HUES6 (cell line): ENCODE data around the gene RIPOR2.
A peak's percentile ranks its signal among the peaks of the same experiment; 100 is the strongest.
"Not testable (repeated sequence)": the region's sequence is repeated elsewhere in the genome, so short reads cannot be mapped to it uniquely, and the experiment has no call there.

Experiments
- H3K27ac ChIP-seq: 2 replicates; pipeline ENCODE4 v1.7.0; 2013; ENCODE audit warnings: low read depth, mild to moderate bottlenecking, low read length, inconsistent platforms
- H3K27me3 ChIP-seq: 2 replicates; pipeline ENCODE4 v1.6.1; 2013; ENCODE audit warnings: low read length; ENCODE audit not compliant: control insufficient read depth, insufficient read depth
- H3K36me3 ChIP-seq: 2 replicates; pipeline ENCODE4 v1.6.1; 2013; ENCODE audit warnings: low read length; ENCODE audit not compliant: control insufficient read depth, insufficient read depth
- H3K4me1 ChIP-seq: 2 replicates; pipeline ENCODE4 v1.6.1; 2013; ENCODE audit warnings: low read length; ENCODE audit not compliant: control insufficient read depth, insufficient read depth
- H3K4me3 ChIP-seq: 2 replicates; pipeline ENCODE4 v1.5.1; 2013; ENCODE audit warnings: low read depth, low read length
- H3K9ac ChIP-seq: one replicate; pipeline ENCODE4 v1.6.1; 2013; ENCODE audit warnings: mild to moderate bottlenecking, low read length
- H3K9me3 ChIP-seq: 2 replicates; pipeline ENCODE4 v1.6.1; 2013; ENCODE audit warnings: low read depth, low read length; ENCODE audit not compliant: control insufficient read depth, insufficient read depth

RIPOR2 gene

DNA sequence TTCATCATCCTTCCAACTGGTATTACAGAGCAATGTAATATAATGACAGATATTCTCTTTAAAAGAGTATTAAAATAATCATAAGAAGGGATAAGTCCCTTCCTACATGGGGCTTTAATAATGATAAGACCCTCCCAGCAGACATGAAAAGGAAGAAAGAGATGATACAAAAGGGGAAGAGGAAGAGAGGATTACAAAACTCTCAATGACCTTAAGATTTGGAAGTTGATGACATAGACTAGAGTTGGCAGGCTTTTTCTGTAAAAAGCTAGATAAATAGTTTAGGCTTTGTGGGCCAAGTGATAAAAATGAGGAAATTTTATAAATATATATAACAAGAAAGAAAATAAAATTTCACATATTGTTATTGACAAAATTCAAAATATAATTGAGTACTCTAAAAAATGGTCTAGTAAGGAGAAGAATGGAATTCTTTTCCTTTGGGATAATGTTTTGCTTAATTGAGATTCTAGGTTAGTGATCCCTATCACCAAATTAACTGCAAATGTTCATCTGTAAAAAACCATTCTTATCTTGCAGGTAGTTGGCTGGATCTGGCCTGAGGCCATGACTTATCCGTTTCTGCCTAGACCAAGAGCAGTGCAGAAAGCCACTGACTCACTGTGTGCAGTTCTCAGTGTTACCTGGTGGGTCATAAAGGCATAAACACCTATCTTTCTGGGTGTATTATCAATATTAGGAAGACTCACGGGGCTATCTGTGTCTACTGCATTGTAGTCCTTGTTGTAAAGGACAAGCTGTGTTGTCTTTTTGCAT, 11.0 kb downstream of the RIPOR2 start:
- Histone ChIP-seq H3K36me3 (no peaks in the 10 kb centered on the region), H3K9ac (no peak overlapping the region), H3K27me3 (no peaks in the 10 kb centered on the region), H3K27ac (no peak overlapping the region), H3K4me3 (no peak overlapping the region), H3K9me3 (no peaks in the 10 kb centered on the region), H3K4me1 (peaks cover 27% of the 10 kb centered on the region)

DNA sequence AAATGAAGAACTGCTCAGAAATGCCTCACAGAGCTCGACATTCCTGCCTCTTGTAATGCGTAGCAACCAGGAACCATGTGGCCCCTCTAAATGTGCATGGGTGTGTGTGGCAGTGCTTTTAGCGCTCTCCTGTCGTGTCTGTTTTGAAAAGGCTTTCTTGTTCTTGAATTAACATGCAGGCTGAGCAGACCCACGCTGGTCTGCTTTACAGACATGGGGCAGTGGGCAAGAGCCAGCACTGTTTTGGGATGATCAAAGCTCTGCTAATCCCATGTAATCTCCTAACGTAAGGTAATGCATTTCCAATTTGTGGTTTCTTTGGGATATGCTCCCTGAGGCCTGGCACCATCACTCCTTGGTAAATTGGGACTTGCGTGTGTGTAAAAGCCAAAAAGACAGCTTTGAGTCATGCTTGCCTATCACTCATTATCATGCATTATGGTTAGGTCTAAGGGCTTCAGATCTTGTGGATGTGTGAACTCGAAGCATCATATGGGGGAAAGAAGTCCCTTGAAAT, 11.8 kb downstream of the RIPOR2 start:
- Histone ChIP-seq H3K27me3 (no peaks in the 10 kb centered on the region), H3K9ac (no peak overlapping the region), H3K36me3 (no peaks in the 10 kb centered on the region), H3K4me1 (peaks cover 35% of the 10 kb centered on the region), H3K9me3 (no peaks in the 10 kb centered on the region), H3K27ac (no peak overlapping the region), H3K4me3 (no peak overlapping the region)

DNA sequence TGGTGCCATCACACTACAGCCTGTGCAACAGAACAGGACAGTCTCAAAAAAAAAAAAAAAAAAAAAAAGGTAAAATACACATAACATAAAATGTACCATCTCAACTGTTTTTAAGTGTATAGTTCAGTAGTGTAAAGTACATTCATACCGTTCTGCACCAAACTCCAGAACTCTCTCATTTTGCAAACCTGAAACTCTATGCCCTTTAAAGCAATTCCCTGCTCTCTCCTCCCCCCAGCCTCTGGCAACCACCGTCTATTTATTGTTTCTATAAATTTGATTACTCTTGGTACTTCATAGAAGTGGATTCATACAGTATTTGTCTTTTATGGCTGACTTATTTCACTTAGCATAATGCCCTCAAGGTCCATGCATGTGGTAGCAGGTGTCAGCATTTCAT, 12.9 kb downstream of the RIPOR2 start:
- Histone ChIP-seq H3K9ac (no peak overlapping the region), H3K4me1 (peaks cover 44% of the 10 kb centered on the region), H3K9me3 (no peaks in the 10 kb centered on the region), H3K36me3 (no peaks in the 10 kb centered on the region), H3K27me3 (no peaks in the 10 kb centered on the region), H3K27ac (no peak overlapping the region), H3K4me3 (no peak overlapping the region)

DNA sequence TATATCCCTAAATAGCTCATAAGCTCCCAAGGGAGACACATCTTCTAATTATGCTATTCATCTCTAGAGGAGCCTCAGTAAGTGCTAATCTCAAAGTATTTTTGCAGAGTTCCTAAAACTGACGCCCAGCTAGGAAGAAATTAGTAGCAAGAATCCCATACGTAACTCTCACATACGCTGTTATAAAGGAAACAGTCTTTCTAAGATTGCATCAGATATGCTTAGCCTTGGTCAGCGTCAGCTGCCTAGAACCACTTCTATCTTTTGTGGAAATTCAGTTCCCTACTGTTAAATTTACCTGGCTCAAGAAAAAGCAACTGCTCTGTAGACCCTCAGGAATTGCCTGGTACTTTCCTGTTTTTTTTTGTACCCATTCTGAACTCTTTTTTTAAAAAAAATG, 13.6 kb downstream of the RIPOR2 start:
- no peaks in the 10 kb centered on the region for H3K27me3 ChIP-seq
- H3K9me3 ChIP-seq: no peaks in the 10 kb centered on the region
- H3K4me3 ChIP-seq: no peak overlapping the region
- H3K27ac ChIP-seq: no peak overlapping the region
- peaks cover 44% of the 10 kb centered on the region for H3K4me1 ChIP-seq
- H3K36me3 ChIP-seq: no peaks in the 10 kb centered on the region
- H3K9ac ChIP-seq: no peak overlapping the region

DNA sequence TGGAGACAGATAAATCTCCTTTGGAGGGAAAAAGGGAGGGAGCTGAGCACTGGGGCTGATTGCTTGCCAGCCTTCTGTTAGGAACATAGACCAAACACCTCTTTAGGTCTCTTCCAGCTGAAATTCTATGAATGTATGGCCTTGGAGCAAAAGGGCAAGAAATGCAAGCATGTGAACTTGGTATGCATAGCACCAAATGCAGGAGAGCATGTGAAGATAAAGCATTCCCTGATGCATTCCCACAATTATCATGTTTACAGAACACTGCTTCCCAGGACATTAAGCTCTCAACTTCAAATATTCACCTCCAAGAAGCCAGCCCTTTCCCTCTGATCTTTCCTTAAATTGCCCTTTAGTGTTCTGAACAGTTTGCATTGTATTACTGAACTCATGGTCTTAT, 15.6 kb downstream of the RIPOR2 start:
- H3K9ac ChIP-seq: no peak overlapping the region
- no peaks in the 10 kb centered on the region; the same call in 1 of the 2 replicates for H3K27me3 ChIP-seq
- H3K27ac ChIP-seq: no peak overlapping the region
- H3K4me1 ChIP-seq: peaks cover 35% of the 10 kb centered on the region
- no peaks in the 10 kb centered on the region for H3K36me3 ChIP-seq
- no peak overlapping the region for H3K4me3 ChIP-seq
- no peaks in the 10 kb centered on the region for H3K9me3 ChIP-seq

DNA sequence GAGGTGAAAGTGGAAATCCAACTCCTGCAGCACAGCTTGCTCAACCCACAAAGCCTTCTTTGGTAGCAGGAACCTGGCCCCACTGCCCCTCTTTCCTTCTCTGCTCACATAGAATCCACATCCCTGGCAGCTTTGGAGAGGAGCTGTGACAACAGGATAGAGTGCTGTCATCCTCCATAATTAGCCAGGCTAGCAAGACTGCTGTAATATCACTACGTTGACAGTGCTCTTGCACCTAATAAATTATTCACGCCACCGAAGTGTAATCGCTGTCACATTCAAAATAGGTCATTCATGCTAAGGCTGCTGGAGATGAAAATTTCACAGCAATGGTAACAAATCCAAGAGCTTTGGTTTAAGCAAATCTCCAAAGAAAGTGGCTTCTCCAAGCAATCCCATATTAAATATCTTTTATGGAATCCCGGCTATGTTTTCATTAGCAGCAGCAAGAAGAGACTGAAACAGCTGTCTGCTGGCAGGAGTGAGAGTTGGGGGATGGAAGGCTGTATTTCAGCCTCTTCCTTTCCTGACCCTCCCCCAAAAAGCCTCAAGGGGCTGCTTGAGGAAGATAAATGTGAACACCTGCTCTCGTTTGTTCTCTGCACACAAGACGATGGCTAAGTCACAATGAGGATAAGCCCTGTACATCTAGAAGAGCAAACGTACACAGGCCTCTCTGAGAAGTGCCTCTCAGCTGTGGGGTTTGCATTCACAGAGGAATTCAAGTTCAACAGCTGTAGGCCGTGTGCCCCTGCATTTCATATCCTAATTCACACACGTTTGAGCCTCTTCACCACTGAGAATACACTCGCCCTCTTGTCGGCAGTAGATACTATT, 16.5 kb downstream of the RIPOR2 start:
- peaks cover 30% of the 10 kb centered on the region for H3K4me1 ChIP-seq
- H3K9ac ChIP-seq: no peak overlapping the region
- H3K4me3 ChIP-seq: no peak overlapping the region
- no peaks in the 10 kb centered on the region for H3K36me3 ChIP-seq
- no peaks in the 10 kb centered on the region for H3K9me3 ChIP-seq
- no peak overlapping the region for H3K27ac ChIP-seq
- no peaks in the 10 kb centered on the region; the same call in 1 of the 2 replicates for H3K27me3 ChIP-seq

- H3K27ac ChIP-seq: no peak overlapping the region
- no peaks in the 10 kb centered on the region for H3K36me3 ChIP-seq
- no peaks in the 10 kb centered on the region for H3K9me3 ChIP-seq
- no peak overlapping the region for H3K9ac ChIP-seq
- H3K4me1 ChIP-seq: peaks cover 24% of the 10 kb centered on the region
- H3K4me3 ChIP-seq: no peak overlapping the region
- peaks cover under 1% of the 10 kb centered on the region; the same call in 1 of the 2 replicates for H3K27me3 ChIP-seq
These were observed 17.1 kb downstream of the RIPOR2 start for GRCh38 chr6:24918641-24919055.

DNA sequence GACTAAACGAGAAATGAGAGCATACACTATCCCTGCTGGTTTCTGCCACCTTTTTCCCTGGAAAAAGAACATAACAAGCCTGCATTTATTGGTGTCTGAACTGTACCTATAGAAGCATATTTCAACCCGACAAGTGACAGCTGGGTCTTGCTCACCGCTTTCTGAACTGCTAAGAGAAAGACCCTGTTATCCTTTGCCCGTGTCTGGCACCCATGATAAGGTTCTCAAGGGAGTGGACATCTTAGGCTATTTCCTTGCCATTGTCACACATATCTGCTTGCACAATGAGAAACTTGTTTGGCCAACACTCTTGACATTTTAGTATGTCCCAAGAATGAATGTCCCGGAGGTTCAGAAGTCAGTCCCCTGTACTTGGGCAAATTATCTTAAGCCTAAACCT, 19.3 kb downstream of the RIPOR2 start:
- H3K9ac ChIP-seq: no peak overlapping the region
- H3K36me3 ChIP-seq: no peaks in the 10 kb centered on the region
- H3K27me3 ChIP-seq: peaks cover 22% of the 10 kb centered on the region
- no peak overlapping the region for H3K27ac ChIP-seq
- no peaks in the 10 kb centered on the region for H3K9me3 ChIP-seq
- no peak overlapping the region for H3K4me3 ChIP-seq
- H3K4me1 ChIP-seq: peaks cover 27% of the 10 kb centered on the region

GRCh38 chr6:24915641-24916040, 20.1 kb downstream of the RIPOR2 start:
- Histone ChIP-seq H3K9ac (no peak overlapping the region), H3K27ac (no peak overlapping the region), H3K4me3 (no peak overlapping the region), H3K27me3 (peaks cover 31% of the 10 kb centered on the region), H3K9me3 (no peaks in the 10 kb centered on the region), H3K36me3 (no peaks in the 10 kb centered on the region), H3K4me1 (peaks cover 29% of the 10 kb centered on the region)

- H3K4me3 ChIP-seq, H3K9ac ChIP-seq, H3K9me3 ChIP-seq, H3K27ac ChIP-seq, H3K36me3 ChIP-seq: not testable (repeated sequence)
- Histone ChIP-seq H3K27me3 (peaks cover 46% of the 10 kb centered on the region), H3K4me1 (peaks cover 22% of the 10 kb centered on the region)
These were observed 21.7 kb downstream of the RIPOR2 start for GRCh38 chr6:24914082-24914481.

DNA sequence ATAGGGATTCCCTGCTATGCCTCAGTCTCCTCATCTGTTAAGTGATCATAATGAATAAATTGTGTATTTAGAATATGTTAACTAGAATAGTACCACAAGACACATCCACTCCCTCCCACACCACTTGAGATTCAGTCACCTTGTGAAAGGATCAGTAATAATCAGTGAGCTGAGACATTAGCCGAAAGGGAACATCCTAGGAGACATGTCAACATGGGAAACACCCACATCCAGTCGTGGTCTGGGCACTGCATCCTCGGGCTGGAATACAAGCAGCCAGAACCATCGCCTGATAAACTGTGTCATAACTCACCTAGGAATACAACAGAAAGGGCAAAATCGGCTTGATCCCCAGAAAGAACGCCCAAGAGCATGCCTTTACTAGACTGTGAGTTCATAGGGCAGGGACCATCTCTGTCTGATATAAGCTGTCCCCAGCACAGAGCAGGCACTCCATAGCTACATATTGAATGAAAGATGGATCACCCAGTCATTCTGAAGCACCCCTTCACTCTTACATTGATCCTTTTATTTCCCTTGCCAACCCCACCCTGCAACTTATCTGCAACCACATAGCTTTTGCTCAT, 23.9 kb downstream of the RIPOR2 start:
- Histone ChIP-seq H3K36me3 (no peaks in the 10 kb centered on the region), H3K9ac (no peak overlapping the region), H3K9me3 (no peaks in the 10 kb centered on the region), H3K4me1 (peaks cover 12% of the 10 kb centered on the region; the same call in 1 of the 2 replicates), H3K27ac (no peak overlapping the region), H3K27me3 (peaks cover 65% of the 10 kb centered on the region), H3K4me3 (peak overlapping the region; percentile 89)
